Measurements from ENCODE around the gene LMNB1. TPM values are rescaled to one million over a fixed set of nuclear protein-coding genes. Genes with fewer than 3 reads are reported as not detected.
"Not testable (repeated sequence)": the region's sequence is repeated elsewhere in the genome, so short reads cannot be mapped to it uniquely, and the experiment has no call there.

The LMNB1 gene
- polyA plus RNA-seq, 1 experiment: 12.0 TPM

DNA sequence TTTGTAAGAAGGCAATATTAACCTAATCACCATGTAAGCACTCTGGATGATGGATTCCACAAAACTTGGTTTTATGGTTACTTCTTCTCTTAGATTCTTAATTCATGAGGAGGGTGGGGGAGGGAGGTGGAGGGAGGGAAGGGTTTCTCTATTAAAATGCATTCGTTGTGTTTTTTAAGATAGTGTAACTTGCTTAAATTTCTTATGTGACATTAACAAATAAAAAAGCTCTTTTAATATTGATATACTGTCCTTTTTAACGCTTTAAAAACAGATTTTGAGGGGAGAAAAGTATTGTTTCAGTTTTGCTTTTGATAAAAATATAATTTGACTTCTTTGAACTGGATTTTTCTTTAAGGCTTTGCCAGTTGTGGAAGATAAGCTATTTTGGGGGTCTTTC, 59.8 kb downstream of the LMNB1 start:
- Histone ChIP-seq H3K4me3 (ENCODE audit: low read depth, low read length) (no peak overlapping the region), H3K27me3 (ENCODE audit: control insufficient read depth, insufficient read depth, low read length) (no peaks in the 10 kb centered on the region), H3K36me3 (ENCODE audit: control insufficient read depth, insufficient read depth, low read length) (no peaks in the 10 kb centered on the region)
- TF ChIP-seq, protein P1, sequence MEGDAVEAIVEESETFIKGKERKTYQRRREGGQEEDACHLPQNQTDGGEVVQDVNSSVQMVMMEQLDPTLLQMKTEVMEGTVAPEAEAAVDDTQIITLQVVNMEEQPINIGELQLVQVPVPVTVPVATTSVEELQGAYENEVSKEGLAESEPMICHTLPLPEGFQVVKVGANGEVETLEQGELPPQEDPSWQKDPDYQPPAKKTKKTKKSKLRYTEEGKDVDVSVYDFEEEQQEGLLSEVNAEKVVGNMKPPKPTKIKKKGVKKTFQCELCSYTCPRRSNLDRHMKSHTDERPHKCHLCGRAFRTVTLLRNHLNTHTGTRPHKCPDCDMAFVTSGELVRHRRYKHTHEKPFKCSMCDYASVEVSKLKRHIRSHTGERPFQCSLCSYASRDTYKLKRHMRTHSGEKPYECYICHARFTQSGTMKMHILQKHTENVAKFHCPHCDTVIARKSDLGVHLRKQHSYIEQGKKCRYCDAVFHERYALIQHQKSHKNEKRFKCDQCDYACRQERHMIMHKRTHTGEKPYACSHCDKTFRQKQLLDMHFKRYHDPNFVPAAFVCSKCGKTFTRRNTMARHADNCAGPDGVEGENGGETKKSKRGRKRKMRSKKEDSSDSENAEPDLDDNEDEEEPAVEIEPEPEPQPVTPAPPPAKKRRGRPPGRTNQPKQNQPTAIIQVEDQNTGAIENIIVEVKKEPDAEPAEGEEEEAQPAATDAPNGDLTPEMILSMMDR (IDR thresholded peaks at IDR 0.05; ENCODE audit: insufficient read depth, low read depth, low read length): no peak
- no peak for DNase-seq (ENCODE audit: low read depth)
- ChIA-PET CTCF (interaction anchor here (1.5 to 2.4 kb wide), 4 partner anchors 8 to 657 kb away, joined by 7 to 14 read pairs (median 9); no protein-coding TSS in a partner anchor), POLR2A (no interaction called here)

DNA sequence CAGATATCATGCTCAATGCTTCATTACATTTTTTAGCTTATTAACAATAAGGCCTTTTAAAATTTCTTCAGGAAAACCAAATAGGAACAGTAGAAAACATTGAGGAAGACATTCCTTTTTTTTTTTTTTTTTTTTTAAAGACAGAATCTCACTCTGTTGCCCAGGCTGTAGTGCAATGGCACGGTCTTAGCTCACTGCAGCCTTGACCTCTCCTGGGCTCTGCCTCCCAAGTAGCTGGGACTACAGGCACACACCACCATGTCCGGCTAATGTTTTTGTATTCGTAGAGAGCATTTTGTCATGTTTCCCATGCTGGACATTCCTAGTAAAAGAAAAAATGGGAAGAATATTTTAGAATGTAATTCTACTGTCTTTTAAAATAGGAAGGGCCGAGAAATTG, 60.3 kb downstream of the LMNB1 start:
- Histone ChIP-seq H3K27me3 (ENCODE audit: control insufficient read depth, insufficient read depth, low read length) (no peaks in the 10 kb centered on the region), H3K4me3 (ENCODE audit: low read depth, low read length) (no peak overlapping the region), H3K36me3 (ENCODE audit: control insufficient read depth, insufficient read depth, low read length) (no peaks in the 10 kb centered on the region)
- POLR2A ChIA-PET: no interaction called here
- CTCF ChIA-PET: interaction anchor here (0.6 to 2.4 kb wide), 11 partner anchors 8 to 656 kb away, joined by 3 to 14 read pairs (median 5); no protein-coding TSS in a partner anchor
- no peak for DNase-seq (ENCODE audit: low read depth)
- TF ChIP-seq, protein P1 (IDR thresholded peaks at IDR 0.05; ENCODE audit: insufficient read depth, low read depth, low read length): no peak

DNA sequence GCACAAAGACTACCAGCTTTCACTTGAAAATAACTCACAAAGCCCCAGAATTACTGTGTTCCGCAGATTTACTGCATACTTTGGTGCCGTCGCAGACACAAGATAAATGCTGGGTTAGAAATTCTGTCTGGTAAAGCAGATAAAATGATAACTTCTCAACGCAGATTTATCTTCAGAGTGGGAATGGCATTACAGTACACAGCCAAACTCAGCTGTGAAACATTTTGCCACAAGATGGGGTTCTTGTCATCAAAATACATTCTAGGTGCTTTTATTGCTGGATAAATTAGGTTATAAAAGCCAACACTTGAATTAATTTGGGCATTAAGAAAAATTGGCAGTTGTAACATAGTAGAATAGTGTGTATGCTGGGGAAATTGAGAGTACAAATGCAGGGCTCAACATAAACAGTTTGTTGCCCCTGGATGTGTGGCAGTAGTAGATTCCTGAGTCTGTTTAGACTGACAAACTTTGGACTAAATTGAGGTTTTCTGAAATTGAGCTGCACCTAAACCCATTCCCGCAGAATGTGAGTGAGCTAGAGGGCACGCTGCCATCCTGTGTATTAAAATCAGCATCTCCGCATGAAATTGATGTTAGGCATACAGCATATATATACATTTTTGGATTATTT, 61.1 kb downstream of the LMNB1 start:
- TF ChIP-seq, protein P1 (IDR thresholded peaks at IDR 0.05; ENCODE audit: insufficient read depth, low read depth, low read length): peak; percentile 44
- POLR2A ChIA-PET: no interaction called here
- CTCF ChIA-PET: interaction anchor here (0.8 to 2.4 kb wide), 12 partner anchors 9 to 655 kb away, joined by 3 to 14 read pairs (median 4); no protein-coding TSS in a partner anchor
- Histone ChIP-seq H3K36me3 (ENCODE audit: control insufficient read depth, insufficient read depth, low read length) (no peaks in the 10 kb centered on the region), H3K4me3 (ENCODE audit: low read depth, low read length) (no peak overlapping the region), H3K27me3 (ENCODE audit: control insufficient read depth, insufficient read depth, low read length) (no peaks in the 10 kb centered on the region)
- no peak for DNase-seq (ENCODE audit: low read depth)

DNA sequence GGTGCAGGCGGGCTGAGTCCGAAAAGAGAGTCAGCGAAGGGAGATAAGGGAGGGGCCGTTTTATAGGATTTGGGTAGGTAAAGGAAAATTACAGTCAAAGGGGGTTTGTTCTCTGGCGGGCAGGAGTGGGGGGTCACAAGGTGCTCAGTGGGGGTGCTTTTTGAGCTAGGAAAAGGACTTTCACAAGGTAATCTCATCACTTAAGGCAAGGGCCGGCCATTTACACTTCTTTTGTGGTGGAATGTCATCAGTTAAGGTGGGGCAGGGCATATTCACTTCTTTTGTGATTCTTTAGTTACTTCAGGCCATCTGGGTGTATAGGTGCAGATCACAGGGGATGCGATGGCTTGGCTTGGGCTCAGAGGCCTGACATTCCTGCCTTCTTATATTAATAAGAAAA, 62.5 kb downstream of the LMNB1 start:
- H3K36me3 ChIP-seq (ENCODE audit: control insufficient read depth, insufficient read depth, low read length); DNase-seq (ENCODE audit: low read depth); H3K4me3 ChIP-seq (ENCODE audit: low read depth, low read length); POLR2A ChIA-PET; H3K27me3 ChIP-seq (ENCODE audit: control insufficient read depth, insufficient read depth, low read length): not testable (repeated sequence)
- CTCF ChIA-PET: interaction anchor here (0.6 to 1.6 kb wide), 2 partner anchors 171 to 451 kb away, joined by 3 to 4 read pairs; partner anchors contain the start of gene MEGF10

DNA sequence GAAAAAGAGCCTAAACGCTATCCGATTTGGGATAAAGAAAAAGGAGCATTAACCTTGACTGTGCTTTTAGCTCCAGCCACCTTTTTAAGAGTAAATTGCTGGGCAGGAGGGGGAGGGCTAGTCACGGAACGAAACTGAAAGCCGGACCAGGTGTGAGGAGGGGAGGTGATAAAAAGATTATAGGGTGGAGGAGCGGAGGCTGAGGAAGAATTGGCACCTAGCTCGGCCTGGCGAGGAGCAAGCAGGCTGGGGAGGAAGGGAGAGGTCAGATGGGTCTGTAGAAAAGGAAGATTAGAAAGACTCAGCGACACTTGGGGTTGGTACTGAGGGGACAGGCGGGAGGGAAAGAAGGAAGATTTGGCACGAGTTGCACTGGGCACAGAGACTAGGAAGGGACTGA, 66.4 kb downstream of the LMNB1 start:
- H3K27me3 ChIP-seq (ENCODE audit: control insufficient read depth, insufficient read depth, low read length); CTCF ChIA-PET; H3K4me3 ChIP-seq (ENCODE audit: low read depth, low read length); POLR2A ChIA-PET; DNase-seq (ENCODE audit: low read depth); H3K36me3 ChIP-seq (ENCODE audit: control insufficient read depth, insufficient read depth, low read length): not testable (repeated sequence)

DNA sequence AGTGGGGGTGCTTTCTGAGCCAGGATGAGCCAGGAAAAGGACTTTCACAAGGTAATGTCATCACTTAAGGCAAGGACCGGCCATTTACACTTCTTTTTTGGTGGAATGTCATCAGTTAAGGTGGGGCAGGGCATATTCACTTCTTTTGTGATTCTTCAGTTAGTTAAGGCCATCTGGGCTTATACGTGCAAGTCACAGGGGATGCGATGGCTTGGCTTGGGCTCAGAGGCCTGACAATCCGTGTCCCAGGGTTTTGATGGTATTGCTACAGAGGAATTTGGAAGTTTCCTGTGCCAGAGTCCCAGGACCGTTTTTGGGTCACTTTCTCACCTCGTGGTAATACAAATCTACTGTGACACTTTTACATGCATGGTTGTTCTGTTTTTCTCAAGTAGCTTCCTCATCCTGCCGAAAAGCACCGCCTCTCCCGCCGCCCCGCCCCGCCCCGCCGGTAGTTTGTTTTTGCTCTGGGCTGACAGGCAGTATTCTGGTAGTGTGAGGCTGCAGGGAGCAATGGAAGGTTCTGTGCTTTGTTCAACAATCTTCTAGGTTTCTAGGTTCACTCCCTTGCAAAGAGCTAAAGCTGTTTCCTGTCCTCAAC, 68.6 kb downstream of the LMNB1 start:
- H3K27me3 ChIP-seq (ENCODE audit: control insufficient read depth, insufficient read depth, low read length); H3K36me3 ChIP-seq (ENCODE audit: control insufficient read depth, insufficient read depth, low read length); DNase-seq (ENCODE audit: low read depth); POLR2A ChIA-PET; H3K4me3 ChIP-seq (ENCODE audit: low read depth, low read length): not testable (repeated sequence)
- CTCF ChIA-PET: interaction anchor here (0.7 to 0.9 kb wide), 2 partner anchors 11 to 180 kb away, joined by 3 read pairs; no protein-coding TSS in a partner anchor
